ENCODE results near the gene GPD1. TPM values are rescaled to one million over a fixed set of nuclear protein-coding genes. Genes with fewer than 3 reads are reported as not detected.
A peak's percentile ranks its signal among the peaks of the same experiment; 100 is the strongest.
"Not testable (repeated sequence)": the region's sequence is repeated elsewhere in the genome, so short reads cannot be mapped to it uniquely, and the experiment has no call there.

The GPD1 gene
- total RNA-seq, 2 experiments from 2014 or later = 0.16 to 0.20 TPM

DNA sequence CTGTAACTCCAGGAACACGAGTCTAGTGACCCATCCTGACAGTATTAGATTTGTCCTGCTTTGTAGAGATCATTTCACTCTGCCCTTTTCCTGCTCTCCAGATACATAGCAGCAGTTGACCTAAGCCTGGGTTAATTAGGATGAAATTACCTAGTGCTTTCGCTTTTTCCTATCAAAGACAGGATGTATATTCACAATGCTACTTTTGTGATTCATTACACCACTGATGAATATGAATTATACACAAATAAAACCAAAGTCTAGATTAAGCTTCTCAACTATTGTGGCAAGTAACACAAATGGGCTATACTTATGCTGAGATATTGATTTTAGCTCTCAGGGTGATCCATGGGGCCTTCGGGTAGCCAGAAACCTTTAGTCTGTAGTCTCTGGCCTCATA lies 45.5 kb downstream of the GPD1 start:
- ATAC-seq (no peak), DNase-seq (no peak)
- no peaks in the 10 kb centered on the region for H3K27me3 Mint-ChIP-seq
- intact Hi-C loops (cut with micrococcal nuclease) = no loop called here
- ChIA-PET CTCF (interaction anchor here (0.7 to 1.9 kb wide), 5 partner anchors 10 to 38 kb away, joined by 3 to 7 read pairs (median 4); partner anchors contain the start of gene COX14), POLR2A (interaction anchor here (2.5 kb wide), 1 partner anchor 18 kb away, joined by 7 read pairs; the partner anchor contains the start of gene CERS5)
- H3K27ac Mint-ChIP-seq = peak overlapping the region; percentile 11
- H3K4me1 Mint-ChIP-seq (ENCODE audit: low read depth) = peaks cover 25% of the 10 kb centered on the region
- H3K36me3 Mint-ChIP-seq (ENCODE audit: low read depth) = peaks cover 2% of the 10 kb centered on the region
- H3K9me3 Mint-ChIP-seq = no peaks in the 10 kb centered on the region
- TF ChIP-seq CTCF (IDR thresholded peaks at IDR 0.05) = no peak
- H3K4me3 Mint-ChIP-seq = no peak overlapping the region

DNA sequence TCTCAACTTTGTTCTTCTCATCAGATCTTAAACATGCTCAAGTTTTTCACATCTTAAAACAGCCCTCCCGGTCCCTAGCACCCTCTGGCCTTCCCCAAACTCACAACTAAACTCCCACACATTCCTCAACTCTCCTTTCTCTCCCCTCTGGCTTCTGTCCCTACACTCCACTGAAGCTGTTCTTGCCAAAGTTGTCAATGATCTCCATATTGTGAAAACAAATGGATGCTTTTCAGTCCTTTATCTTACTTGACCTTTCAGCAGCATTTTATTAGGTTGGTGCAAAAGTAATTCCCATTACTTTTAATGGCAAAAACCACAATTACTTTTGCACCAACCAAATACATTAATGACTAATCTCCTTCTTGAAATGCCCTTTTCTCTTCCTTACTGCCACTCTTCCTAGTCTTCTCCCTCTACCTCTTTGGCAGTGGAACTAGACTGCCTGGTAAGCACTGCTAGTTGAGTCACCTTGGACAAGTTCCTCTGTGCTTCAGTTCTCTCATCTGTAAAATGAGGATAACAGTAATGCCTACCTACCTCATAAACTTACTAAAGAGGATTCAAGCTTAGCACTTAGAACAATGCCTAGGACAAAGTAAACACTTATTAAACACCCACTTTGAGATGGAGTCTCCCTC lies 47.4 kb downstream of the GPD1 start:
- intact Hi-C loops (cut with micrococcal nuclease) = no loop called here
- Mint-ChIP-seq H3K4me3 (no peak overlapping the region), H3K27ac (peak overlapping the region; percentile 60), H3K27me3 (no peaks in the 10 kb centered on the region), H3K4me1 (ENCODE audit: low read depth) (peaks cover 21% of the 10 kb centered on the region), H3K36me3 (ENCODE audit: low read depth) (peaks cover 2% of the 10 kb centered on the region), H3K9me3 (no peaks in the 10 kb centered on the region)
- ATAC-seq (no peak), DNase-seq (no peak)
- CTCF ChIA-PET = interaction anchor here (1.9 kb wide), 1 partner anchor 19 kb away, joined by 7 read pairs; no protein-coding TSS in a partner anchor
- no peak for TF ChIP-seq CTCF (IDR thresholded peaks at IDR 0.05)
- POLR2A ChIA-PET = interaction anchor here (0.8 kb wide), 1 partner anchor 17 kb away, joined by 3 read pairs; no protein-coding TSS in a partner anchor

DNA sequence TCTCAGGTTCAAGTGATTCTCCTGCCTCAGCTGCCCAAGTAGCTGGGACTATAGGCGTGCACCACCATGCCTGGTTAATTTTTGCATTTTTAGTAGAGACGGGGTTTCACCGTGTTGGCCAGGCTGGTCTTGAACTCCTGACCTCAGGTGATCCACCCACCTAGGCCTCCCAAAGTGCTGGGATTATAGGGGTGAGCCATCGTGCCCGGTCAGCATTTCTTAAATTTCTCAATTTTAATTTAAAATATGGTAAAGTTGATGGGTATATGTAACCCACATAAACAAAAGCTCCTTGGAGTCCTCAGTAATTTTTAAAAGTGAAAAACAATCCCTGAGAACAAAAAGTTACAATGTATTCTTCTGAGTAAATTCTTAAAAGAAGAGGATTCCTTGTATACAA lies 51.1 kb downstream of the GPD1 start:
- intact Hi-C loops (cut with micrococcal nuclease); H3K27me3 Mint-ChIP-seq; ATAC-seq; DNase-seq; H3K4me3 Mint-ChIP-seq; H3K27ac Mint-ChIP-seq; H3K9me3 Mint-ChIP-seq: not testable (repeated sequence)
- Mint-ChIP-seq H3K4me1 (ENCODE audit: low read depth) (peaks cover 29% of the 10 kb centered on the region), H3K36me3 (ENCODE audit: low read depth) (peaks cover 12% of the 10 kb centered on the region)
- POLR2A ChIA-PET = interaction anchor here (1.3 to 1.7 kb wide), 2 partner anchors 9 to 12 kb away, joined by 5 to 8 read pairs; partner anchors contain the start of gene CERS5
- CTCF ChIA-PET = interaction anchor here (0.8 to 2.8 kb wide), 9 partner anchors 21 to 288 kb away, joined by 3 to 14 read pairs (median 3); partner anchors contain the start of gene COX14

DNA sequence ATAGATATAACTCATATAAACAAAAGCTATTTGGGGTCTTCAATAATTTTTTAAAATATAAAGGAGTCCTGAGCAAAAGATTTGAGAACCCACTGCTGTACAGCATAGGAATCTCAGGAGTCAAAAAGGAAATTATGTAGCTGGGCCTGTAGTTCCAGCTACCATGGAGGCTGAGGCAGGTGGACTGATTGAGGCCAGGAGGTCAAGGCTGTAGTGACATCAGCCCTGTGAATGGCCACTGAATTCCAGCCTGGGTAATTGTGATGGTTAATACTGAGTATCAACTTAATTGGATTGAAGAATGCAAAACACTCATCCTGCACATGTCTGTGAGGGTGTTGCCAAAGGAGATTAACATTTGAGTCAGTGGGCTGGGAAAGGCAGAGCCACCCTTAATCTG lies 52.8 kb downstream of the GPD1 start:
- Mint-ChIP-seq H3K27me3 (no peaks in the 10 kb centered on the region), H3K9me3 (no peaks in the 10 kb centered on the region), H3K4me1 (ENCODE audit: low read depth) (peaks cover 18% of the 10 kb centered on the region), H3K36me3 (ENCODE audit: low read depth) (peaks cover 12% of the 10 kb centered on the region), H3K4me3 (no peak overlapping the region), H3K27ac (no peak overlapping the region)
- intact Hi-C loops (cut with micrococcal nuclease) = no loop called here
- ATAC-seq = no peak
- no peak for TF ChIP-seq CTCF (IDR thresholded peaks at IDR 0.05)
- DNase-seq = no peak
- POLR2A ChIA-PET = interaction anchor here (1.1 to 1.5 kb wide), 5 partner anchors 9 to 44 kb away, joined by 3 to 7 read pairs (median 3); partner anchors contain the start of gene CERS5
- CTCF ChIA-PET = interaction anchor here (0.9 to 2.0 kb wide), 8 partner anchors 9 to 158 kb away, joined by 3 to 8 read pairs (median 4); partner anchors contain the start of gene COX14

GRCh38 chr12:50157259-50157658 lies 53.5 kb downstream of the GPD1 start:
- Mint-ChIP-seq H3K4me1 (ENCODE audit: low read depth) (peaks cover 20% of the 10 kb centered on the region), H3K4me3 (no peak overlapping the region), H3K9me3 (no peaks in the 10 kb centered on the region), H3K27me3 (no peaks in the 10 kb centered on the region), H3K36me3 (ENCODE audit: low read depth) (peaks cover 12% of the 10 kb centered on the region), H3K27ac (no peak overlapping the region)
- ChIA-PET CTCF (interaction anchor here (0.9 to 2.0 kb wide), 8 partner anchors 9 to 157 kb away, joined by 3 to 8 read pairs (median 3); partner anchors contain the start of gene COX14), POLR2A (interaction anchor here (0.6 to 1.5 kb wide), 3 partner anchors 10 to 600 kb away, joined by 3 to 7 read pairs (median 3); partner anchors contain the start of gene CERS5)
- DNase-seq = no peak
- no peak for TF ChIP-seq CTCF (IDR thresholded peaks at IDR 0.05)
- no peak for ATAC-seq
- intact Hi-C loops (cut with micrococcal nuclease) = no loop called here

Data from activated CD8-positive, alpha-beta T cell treated with anti-CD3 and anti-CD28 coated beads for 36 hours (primary cell).